ENCODE measurements around the gene ANKRD62. TPM values are rescaled to one million over a fixed set of nuclear protein-coding genes. Genes with fewer than 3 reads are reported as not detected.

The ANKRD62 gene
- not detected for total RNA-seq
- not detected for polyA plus RNA-seq
- long read RNA-seq, donor 1 = 0 reads
- long read RNA-seq, donor 2 = 0 reads

- intact Hi-C loops (cut with DNase I) = no loop called here
- WGBS, 2 donors = 93% methylated on average over 50 of the region's 50 CpGs
These were observed at the start of gene ANKRD62 for GRCh38 chr18:12093520-12094257. Gene ANKRD62, plus strand, starts transcription at chr18:12093843. Its CDS starts 175 bp downstream, at chr18:12094018.

GRCh38 chr18:12044591-12044990 is 49.1 kb upstream of the ANKRD62 start:
- H3K9me3 ChIP-seq (ENCODE audit: control insufficient read depth, low read length) = no peaks in the 10 kb centered on the region
- H3K27me3 ChIP-seq (ENCODE audit: control insufficient read depth in 1 of 2, insufficient read depth in 2 of 2, low read length in 1 of 2) = no peaks in the 10 kb centered on the region
- ATAC-seq (ENCODE audit: low FRiP score) (no peak), DNase-seq (no peak)
- H3K4me1 ChIP-seq (ENCODE audit: control insufficient read depth in 1 of 2, insufficient read depth in 2 of 2, low read length in 2 of 2) = no peaks in the 10 kb centered on the region
- H3K27ac ChIP-seq (ENCODE audit: low read depth in 1 of 2, low read length in 2 of 2) = no peak overlapping the region
- no peak overlapping the region for H3K4me3 ChIP-seq (ENCODE audit: low read length in 2 of 2)
- no peaks in the 10 kb centered on the region for H3K36me3 ChIP-seq (ENCODE audit: control insufficient read depth in 1 of 2, insufficient read depth in 2 of 2, low read length in 1 of 2)
- 92 to 93% methylated on average over 5 of the region's 5 CpGs for WGBS, 2 donors
- intact Hi-C loops (cut with DNase I) = no loop called here

More at GRCh38 chr18:12093520-12094257, at the start of gene ANKRD62:
- Histone ChIP-seq H3K27ac (ENCODE audit: low read depth in 1 of 2, low read length in 2 of 2) (no peak within 1 kb of the TSS), H3K36me3 (ENCODE audit: control insufficient read depth in 1 of 2, insufficient read depth in 2 of 2, low read length in 1 of 2) (no peaks in the 10 kb centered on the region), H3K27me3 (ENCODE audit: control insufficient read depth in 1 of 2, insufficient read depth in 2 of 2, low read length in 1 of 2) (no peaks in the 10 kb centered on the region), H3K9me3 (ENCODE audit: control insufficient read depth, low read length) (no peaks in the 10 kb centered on the region), H3K4me3 (ENCODE audit: low read length in 2 of 2) (no peak within 1 kb of the TSS), H3K4me1 (ENCODE audit: control insufficient read depth in 1 of 2, insufficient read depth in 2 of 2, low read length in 2 of 2) (no peaks in the 10 kb centered on the region)
- ATAC-seq (ENCODE audit: low FRiP score) (no peak), DNase-seq (no peak)

GRCh38 chr18:12046046-12046750 is 47.4 kb upstream of the ANKRD62 start:
- no peak for ATAC-seq (ENCODE audit: low FRiP score)
- Histone ChIP-seq H3K36me3 (ENCODE audit: control insufficient read depth in 1 of 2, insufficient read depth in 2 of 2, low read length in 1 of 2) (no peaks in the 10 kb centered on the region), H3K4me1 (ENCODE audit: control insufficient read depth in 1 of 2, insufficient read depth in 2 of 2, low read length in 2 of 2) (no peaks in the 10 kb centered on the region), H3K27ac (ENCODE audit: low read depth in 1 of 2, low read length in 2 of 2) (no peak overlapping the region), H3K9me3 (ENCODE audit: control insufficient read depth, low read length) (no peaks in the 10 kb centered on the region), H3K4me3 (ENCODE audit: low read length in 2 of 2) (no peak overlapping the region), H3K27me3 (ENCODE audit: control insufficient read depth in 1 of 2, insufficient read depth in 2 of 2, low read length in 1 of 2) (no peaks in the 10 kb centered on the region)
- WGBS, 2 donors = 92 to 93% methylated on average over 15 of the region's 15 CpGs
- DNase-seq = no peak
- intact Hi-C loops (cut with DNase I) = no loop called here

GRCh38 chr18:12046751-12047335 is 46.8 kb upstream of the ANKRD62 start:
- ATAC-seq (ENCODE audit: low FRiP score) = peak; percentile 24
- no peaks in the 10 kb centered on the region for H3K4me1 ChIP-seq (ENCODE audit: control insufficient read depth in 1 of 2, insufficient read depth in 2 of 2, low read length in 2 of 2)
- intact Hi-C loops (cut with DNase I) = no loop called here
- no peaks in the 10 kb centered on the region for H3K9me3 ChIP-seq (ENCODE audit: control insufficient read depth, low read length)
- WGBS, 2 donors = 90% methylated on average over 12 of the region's 12 CpGs
- no peaks in the 10 kb centered on the region for H3K27me3 ChIP-seq (ENCODE audit: control insufficient read depth in 1 of 2, insufficient read depth in 2 of 2, low read length in 1 of 2)
- H3K4me3 ChIP-seq (ENCODE audit: low read length in 2 of 2) = no peak overlapping the region
- H3K27ac ChIP-seq (ENCODE audit: low read depth in 1 of 2, low read length in 2 of 2) = no peak overlapping the region
- no peak for DNase-seq
- H3K36me3 ChIP-seq (ENCODE audit: control insufficient read depth in 1 of 2, insufficient read depth in 2 of 2, low read length in 1 of 2) = no peaks in the 10 kb centered on the region

DNA sequence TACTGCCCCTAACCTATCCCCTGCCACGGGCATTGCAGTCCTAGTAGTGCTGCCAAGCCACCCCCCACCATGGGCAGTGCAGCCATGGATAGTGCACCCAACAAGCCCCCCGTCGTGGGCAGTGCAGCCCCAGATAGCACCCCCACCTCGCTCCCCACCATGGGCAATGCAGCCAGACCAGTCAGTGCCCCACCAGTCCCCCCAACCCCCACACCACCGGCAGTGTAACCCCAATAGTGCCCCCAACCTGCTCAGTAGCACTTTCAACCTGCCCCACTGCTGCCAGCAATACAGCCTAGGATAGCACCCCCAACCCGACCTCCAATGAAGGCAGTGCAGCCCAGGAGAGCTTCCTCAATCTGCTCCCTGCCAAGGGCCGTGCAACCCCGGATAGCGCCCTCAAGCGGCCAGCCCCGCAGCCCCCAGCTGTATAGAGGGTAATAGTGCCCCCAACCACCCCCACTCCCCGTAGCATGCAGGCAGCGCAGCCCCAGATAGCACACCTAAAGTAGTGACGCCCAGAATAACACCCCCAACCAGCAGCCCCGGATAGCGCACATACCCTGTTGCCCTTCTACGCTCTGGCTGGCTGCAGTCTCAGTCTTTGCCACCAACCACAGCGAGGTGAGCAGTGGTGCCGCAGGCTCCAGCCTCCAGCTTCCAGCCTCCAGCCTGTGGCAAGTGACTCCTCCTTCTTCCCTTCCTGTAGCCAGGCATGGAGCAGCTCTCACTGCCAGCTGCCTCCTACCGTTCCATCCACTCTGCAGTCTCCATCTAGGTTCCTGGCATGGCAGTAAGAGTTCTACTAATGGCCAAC is 45.4 kb upstream of the ANKRD62 start:
- Histone ChIP-seq H3K36me3 (ENCODE audit: control insufficient read depth in 1 of 2, insufficient read depth in 2 of 2, low read length in 1 of 2) (no peaks in the 10 kb centered on the region), H3K27ac (ENCODE audit: low read depth in 1 of 2, low read length in 2 of 2) (no peak overlapping the region), H3K4me3 (ENCODE audit: low read length in 2 of 2) (no peak overlapping the region), H3K27me3 (ENCODE audit: control insufficient read depth in 1 of 2, insufficient read depth in 2 of 2, low read length in 1 of 2) (no peaks in the 10 kb centered on the region), H3K9me3 (ENCODE audit: control insufficient read depth, low read length) (no peaks in the 10 kb centered on the region), H3K4me1 (ENCODE audit: control insufficient read depth in 1 of 2, insufficient read depth in 2 of 2, low read length in 2 of 2) (no peaks in the 10 kb centered on the region)
- DNase-seq = no peak
- intact Hi-C loops (cut with DNase I) = no loop called here
- peak; percentile 37 for ATAC-seq (ENCODE audit: low FRiP score)
- WGBS, 2 donors = 93% methylated on average over 20 of the region's 20 CpGs

DNA sequence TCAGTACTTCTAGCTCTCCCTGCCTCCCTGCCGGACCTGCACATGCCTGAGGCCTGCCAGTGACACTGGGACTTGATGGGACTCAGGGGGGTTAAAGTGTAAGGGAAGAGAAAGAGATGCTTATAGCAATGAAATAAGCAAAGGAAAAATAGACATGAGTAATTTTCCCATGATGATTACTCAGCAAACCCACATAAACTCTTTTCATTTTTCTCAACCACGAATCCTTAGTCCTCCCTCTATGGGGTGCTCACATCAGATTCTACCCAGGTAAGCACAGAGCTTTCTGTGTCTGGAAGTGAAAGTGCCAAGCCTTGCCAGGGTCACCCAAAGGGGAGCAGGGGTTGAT is 44.8 kb upstream of the ANKRD62 start:
- Histone ChIP-seq H3K36me3 (ENCODE audit: control insufficient read depth in 1 of 2, insufficient read depth in 2 of 2, low read length in 1 of 2) (no peaks in the 10 kb centered on the region), H3K27me3 (ENCODE audit: control insufficient read depth in 1 of 2, insufficient read depth in 2 of 2, low read length in 1 of 2) (no peaks in the 10 kb centered on the region), H3K4me1 (ENCODE audit: control insufficient read depth in 1 of 2, insufficient read depth in 2 of 2, low read length in 2 of 2) (no peaks in the 10 kb centered on the region), H3K4me3 (ENCODE audit: low read length in 2 of 2) (no peak overlapping the region), H3K27ac (ENCODE audit: low read depth in 1 of 2, low read length in 2 of 2) (no peak overlapping the region), H3K9me3 (ENCODE audit: control insufficient read depth, low read length) (no peaks in the 10 kb centered on the region)
- DNase-seq = no peak
- 67 to 71% methylated on average over 2 of the region's 2 CpGs for WGBS, 2 donors
- intact Hi-C loops (cut with DNase I) = no loop called here
- no peak for ATAC-seq (ENCODE audit: low FRiP score)

- Histone ChIP-seq H3K4me3 (ENCODE audit: low read length in 2 of 2) (no peak overlapping the region), H3K36me3 (ENCODE audit: control insufficient read depth in 1 of 2, insufficient read depth in 2 of 2, low read length in 1 of 2) (no peaks in the 10 kb centered on the region), H3K27ac (ENCODE audit: low read depth in 1 of 2, low read length in 2 of 2) (no peak overlapping the region), H3K9me3 (ENCODE audit: control insufficient read depth, low read length) (no peaks in the 10 kb centered on the region), H3K27me3 (ENCODE audit: control insufficient read depth in 1 of 2, insufficient read depth in 2 of 2, low read length in 1 of 2) (no peaks in the 10 kb centered on the region), H3K4me1 (ENCODE audit: control insufficient read depth in 1 of 2, insufficient read depth in 2 of 2, low read length in 2 of 2) (no peaks in the 10 kb centered on the region)
- 84% methylated on average over 9 of the region's 9 CpGs for WGBS, 2 donors
- DNase-seq = no peak
- no peak for ATAC-seq (ENCODE audit: low FRiP score)
- intact Hi-C loops (cut with DNase I) = no loop called here
These were observed 43.4 kb upstream of the ANKRD62 start for GRCh38 chr18:12049978-12050811.

DNA sequence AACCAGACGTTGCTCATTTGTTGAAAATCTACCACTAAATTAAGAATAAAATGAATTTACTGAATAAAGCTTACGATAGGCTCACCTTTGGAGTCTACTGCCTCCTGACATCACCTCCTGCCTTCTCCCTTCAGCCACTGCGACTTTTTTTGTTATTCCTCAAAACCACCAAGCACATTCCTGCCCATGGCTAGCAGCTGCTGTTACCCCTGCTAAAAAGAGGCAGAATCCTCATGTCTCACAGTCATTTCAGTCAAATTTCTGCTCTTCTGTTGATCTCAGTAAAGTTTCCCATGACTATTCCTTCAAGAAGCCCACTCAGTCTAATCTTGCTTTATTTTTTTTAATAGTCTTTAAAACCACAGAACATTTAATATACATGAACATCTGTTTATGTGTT is 40.8 kb upstream of the ANKRD62 start:
- Histone ChIP-seq H3K36me3 (ENCODE audit: control insufficient read depth in 1 of 2, insufficient read depth in 2 of 2, low read length in 1 of 2) (no peaks in the 10 kb centered on the region), H3K27ac (ENCODE audit: low read depth in 1 of 2, low read length in 2 of 2) (no peak overlapping the region), H3K9me3 (ENCODE audit: control insufficient read depth, low read length) (no peaks in the 10 kb centered on the region), H3K4me1 (ENCODE audit: control insufficient read depth in 1 of 2, insufficient read depth in 2 of 2, low read length in 2 of 2) (no peaks in the 10 kb centered on the region), H3K4me3 (ENCODE audit: low read length in 2 of 2) (no peak overlapping the region), H3K27me3 (ENCODE audit: control insufficient read depth in 1 of 2, insufficient read depth in 2 of 2, low read length in 1 of 2) (no peaks in the 10 kb centered on the region)
- DNase-seq (no peak), ATAC-seq (ENCODE audit: low FRiP score) (no peak)
- intact Hi-C loops (cut with DNase I) = no loop called here
- 78 to 81% methylated on average over 3 of the region's 3 CpGs for WGBS, 2 donors

Measured in aorta (tissue), 5 donors.